GM23248 (cell line): Measurements from ENCODE around the gene PCDHGA1.

ENCODE experiments used
- EZH2 ChIP-seq: fragments of 200-600 bp; sonication (generic); IDR thresholded peaks from 2 replicates; pipeline ENCODE4 v1.6.1; 2018; ENCODE audit warnings: antibody characterized with exemption, mild to moderate bottlenecking; ENCODE audit not compliant: insufficient read depth, poor library complexity, severe bottlenecking
- EZH2phosphoT487 ChIP-seq: fragments of 200-600 bp; sonication (generic); IDR thresholded peaks from 2 replicates; pipeline ENCODE4 v1.6.1; 2018; ENCODE audit warnings: antibody characterized with exemption, moderate library complexity, mild to moderate bottlenecking, low read depth; ENCODE audit not compliant: insufficient read depth

- no peak for TF ChIP-seq EZH2
- no peak for TF ChIP-seq EZH2phosphoT487
Observed at GRCh38 chr5:141525653-141526052, 195.3 kb downstream of the PCDHGA1 start.
